OCI-LY1 (cell line): ENCODE data around the gene NPAS2.

Experiments
- H2AFZ ChIP-seq: fragments of 200-600 bp; sonication (generic), shearing (Covaris generic); 2 replicates; pipeline ENCODE4 v1.6.0; 2014; ENCODE audit warnings: antibody characterized with exemption, mild to moderate bottlenecking, low read length
- H3F3A ChIP-seq: fragments of 200-600 bp; sonication (generic), shearing (Covaris generic); 2 replicates; pipeline ENCODE4 v1.6.0; 2014; ENCODE audit warnings: mild to moderate bottlenecking, antibody characterized with exemption, low read length, moderate library complexity; ENCODE audit not compliant: insufficient read depth
- H3K27ac ChIP-seq: fragments of 200-600 bp; sonication (generic); 2 replicates; pipeline ENCODE4 v1.5.1; 2014; ENCODE audit warnings: low read length, mixed run types, mild to moderate bottlenecking, low read depth; ENCODE audit not compliant: poor library complexity, severe bottlenecking
- H3K27me3 ChIP-seq: fragments of 200-600 bp; sonication (generic); 2 replicates; pipeline ENCODE4 v1.6.0; 2014; ENCODE audit warnings: antibody characterized with exemption, mild to moderate bottlenecking, low read length, moderate library complexity; ENCODE audit not compliant: insufficient read depth
- H3K36me3 ChIP-seq: fragments of 200-600 bp; sonication (generic); 2 replicates; pipeline ENCODE4 v1.6.1; 2014; ENCODE audit warnings: mild to moderate bottlenecking, antibody characterized with exemption, low read length, moderate library complexity, mixed read lengths; ENCODE audit not compliant: insufficient read depth
- H3K4me1 ChIP-seq: fragments of 200-600 bp; sonication (generic); 2 replicates; pipeline ENCODE4 v1.5.1; 2014; ENCODE audit warnings: mild to moderate bottlenecking, low read length, moderate library complexity; ENCODE audit not compliant: insufficient read depth, severe bottlenecking
- H3K4me2 ChIP-seq: fragments of 200-600 bp; sonication (generic), shearing (Covaris generic); 2 replicates; pipeline ENCODE4 v1.6.1; 2014; ENCODE audit warnings: low read length
- H3K4me3 ChIP-seq: fragments of 200-600 bp; sonication (generic); 2 replicates; pipeline ENCODE4 v1.5.1; 2014; ENCODE audit warnings: low read length, low read depth, mild to moderate bottlenecking, mixed read lengths; ENCODE audit not compliant: poor library complexity, severe bottlenecking
- H3K79me2 ChIP-seq: fragments of 200-600 bp; shearing (Covaris generic); 2 replicates; pipeline ENCODE4 v1.6.1; 2016; ENCODE audit warnings: mixed run types, low read length, mixed read lengths; ENCODE audit not compliant: insufficient read depth
- H3K9ac ChIP-seq: fragments of 200-600 bp; sonication (generic), shearing (Covaris generic); 2 replicates; pipeline ENCODE4 v1.6.1; 2014; ENCODE audit warnings: mild to moderate bottlenecking, low read length, mixed read lengths
- H3K9me2 ChIP-seq: fragments of 200-600 bp; sonication (generic), shearing (Covaris generic); 2 replicates; pipeline ENCODE4 v1.6.1; 2014; ENCODE audit warnings: low read depth, mild to moderate bottlenecking, low read length, mixed read lengths
- H3K9me3 ChIP-seq: fragments of 200-600 bp; shearing (Covaris generic); 2 replicates; pipeline ENCODE4 v1.6.1; 2014; ENCODE audit warnings: low read length, mixed read lengths
- H4K20me1 ChIP-seq: fragments of 200-600 bp; sonication (generic), shearing (Covaris generic); 2 replicates; pipeline ENCODE4 v1.6.0; 2016; ENCODE audit warnings: mild to moderate bottlenecking, low read length; ENCODE audit not compliant: insufficient read depth
- EZH2 ChIP-seq: fragments of 200-600 bp; sonication (generic), shearing (Covaris generic); IDR thresholded peaks from 2 replicates; pipeline ENCODE4 v1.8.0; 2017; ENCODE audit warnings: borderline replicate concordance, mixed run types, mild to moderate bottlenecking, antibody characterized with exemption, low read length, moderate library complexity, mixed read lengths
- TF ChIP-seq, protein P1 (sequence below): fragments of 200-600 bp; sonication (generic), shearing (Covaris generic); IDR thresholded peaks from 2 replicates; pipeline ENCODE4 v1.5.1; 2017; ENCODE audit warnings: mild to moderate bottlenecking, antibody characterized with exemption, low read length, moderate library complexity, mixed read lengths

Gene NPAS2

GRCh38 chr2:101012054-101012705 lies 192.2 kb downstream of the NPAS2 start:
- Histone ChIP-seq H3K79me2 (no peaks in the 10 kb centered on the region), H3K9me2 (no peaks in the 10 kb centered on the region), H3K9ac (no peak overlapping the region), H4K20me1 (no peaks in the 10 kb centered on the region), H3K4me2 (no peak overlapping the region), H3F3A (peaks cover 2% of the 10 kb centered on the region; the same call in 1 of the 2 replicates), H3K4me3 (no peak overlapping the region), H3K4me1 (no peaks in the 10 kb centered on the region), H3K27me3 (no peaks in the 10 kb centered on the region), H3K27ac (no peak overlapping the region), H3K36me3 (peaks cover 57% of the 10 kb centered on the region), H2AFZ (no peak overlapping the region), H3K9me3 (0 out of 2 replicates have a peak, but pooled peaks cover 6% of the 10 kb centered on the region)
- TF ChIP-seq, protein P1, sequence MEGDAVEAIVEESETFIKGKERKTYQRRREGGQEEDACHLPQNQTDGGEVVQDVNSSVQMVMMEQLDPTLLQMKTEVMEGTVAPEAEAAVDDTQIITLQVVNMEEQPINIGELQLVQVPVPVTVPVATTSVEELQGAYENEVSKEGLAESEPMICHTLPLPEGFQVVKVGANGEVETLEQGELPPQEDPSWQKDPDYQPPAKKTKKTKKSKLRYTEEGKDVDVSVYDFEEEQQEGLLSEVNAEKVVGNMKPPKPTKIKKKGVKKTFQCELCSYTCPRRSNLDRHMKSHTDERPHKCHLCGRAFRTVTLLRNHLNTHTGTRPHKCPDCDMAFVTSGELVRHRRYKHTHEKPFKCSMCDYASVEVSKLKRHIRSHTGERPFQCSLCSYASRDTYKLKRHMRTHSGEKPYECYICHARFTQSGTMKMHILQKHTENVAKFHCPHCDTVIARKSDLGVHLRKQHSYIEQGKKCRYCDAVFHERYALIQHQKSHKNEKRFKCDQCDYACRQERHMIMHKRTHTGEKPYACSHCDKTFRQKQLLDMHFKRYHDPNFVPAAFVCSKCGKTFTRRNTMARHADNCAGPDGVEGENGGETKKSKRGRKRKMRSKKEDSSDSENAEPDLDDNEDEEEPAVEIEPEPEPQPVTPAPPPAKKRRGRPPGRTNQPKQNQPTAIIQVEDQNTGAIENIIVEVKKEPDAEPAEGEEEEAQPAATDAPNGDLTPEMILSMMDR = no peak
- no peak for TF ChIP-seq EZH2

- Histone ChIP-seq H3K4me2 (no peak overlapping the region), H3K79me2 (no peaks in the 10 kb centered on the region), H3K27ac (no peak overlapping the region), H3K36me3 (peaks cover 52% of the 10 kb centered on the region), H2AFZ (no peak overlapping the region), H3K27me3 (no peaks in the 10 kb centered on the region), H3K4me1 (no peaks in the 10 kb centered on the region), H3F3A (no peaks in the 10 kb centered on the region; the same call in 1 of the 2 replicates), H3K9ac (no peak overlapping the region), H3K9me2 (no peaks in the 10 kb centered on the region), H3K9me3 (0 out of 2 replicates have a peak, but pooled peaks cover 6% of the 10 kb centered on the region), H3K4me3 (no peak overlapping the region), H4K20me1 (no peaks in the 10 kb centered on the region)
- TF ChIP-seq, protein P1 = peak; percentile 78
- no peak for TF ChIP-seq EZH2
These were observed 192.8 kb downstream of the NPAS2 start for GRCh38 chr2:101012706-101013181.

DNA sequence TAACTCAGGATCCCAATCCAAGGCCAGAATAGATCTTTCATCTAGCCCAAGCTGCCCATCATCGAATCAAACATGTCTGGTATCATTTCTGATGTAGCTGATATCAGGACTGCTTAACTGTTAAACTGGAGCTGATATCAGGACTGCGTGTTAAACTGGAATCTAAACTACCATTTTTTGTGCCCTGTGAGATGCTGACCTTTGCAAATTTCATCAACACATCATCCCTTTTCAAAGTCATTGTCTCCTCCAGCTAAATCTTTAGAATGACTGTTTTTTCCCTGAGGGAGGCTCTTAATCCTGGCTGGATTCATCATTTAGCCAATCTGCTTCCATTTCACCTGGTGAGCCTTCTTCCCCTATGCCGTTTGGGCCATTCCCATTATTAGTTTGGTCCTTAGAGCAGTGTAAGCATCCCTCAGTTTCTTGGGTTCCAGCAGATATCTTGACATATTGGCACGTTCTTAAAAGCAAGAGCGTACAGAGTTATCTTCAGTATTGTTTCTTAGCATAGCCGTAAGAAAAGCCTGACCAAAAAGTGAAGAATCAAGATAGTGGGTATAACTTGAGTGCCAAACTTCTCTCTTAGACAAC lies 194.4 kb downstream of the NPAS2 start:
- no peaks in the 10 kb centered on the region for H3K27me3 ChIP-seq
- H3K27ac ChIP-seq = no peak overlapping the region
- no peaks in the 10 kb centered on the region; the same call in 1 of the 2 replicates for H3F3A ChIP-seq
- no peak overlapping the region for H3K9ac ChIP-seq
- 0 out of 2 replicates have a peak, but pooled peaks cover 6% of the 10 kb centered on the region for H3K9me3 ChIP-seq
- no peak overlapping the region for H3K4me3 ChIP-seq
- no peak overlapping the region for H3K4me2 ChIP-seq
- no peaks in the 10 kb centered on the region for H4K20me1 ChIP-seq
- H3K79me2 ChIP-seq = no peaks in the 10 kb centered on the region
- H3K9me2 ChIP-seq = no peaks in the 10 kb centered on the region
- H2AFZ ChIP-seq = no peak overlapping the region
- H3K36me3 ChIP-seq = peaks cover 43% of the 10 kb centered on the region
- TF ChIP-seq EZH2 = no peak
- TF ChIP-seq, protein P1 = no peak
- H3K4me1 ChIP-seq = no peaks in the 10 kb centered on the region
